ENCODE data around the gene CUX1. TPM values are rescaled to one million over a fixed set of nuclear protein-coding genes. Genes with fewer than 3 reads are reported as not detected.

CUX1 gene
- total RNA-seq, 2 experiments from 2014 or later, result 20.2 to 20.4 TPM

DNA sequence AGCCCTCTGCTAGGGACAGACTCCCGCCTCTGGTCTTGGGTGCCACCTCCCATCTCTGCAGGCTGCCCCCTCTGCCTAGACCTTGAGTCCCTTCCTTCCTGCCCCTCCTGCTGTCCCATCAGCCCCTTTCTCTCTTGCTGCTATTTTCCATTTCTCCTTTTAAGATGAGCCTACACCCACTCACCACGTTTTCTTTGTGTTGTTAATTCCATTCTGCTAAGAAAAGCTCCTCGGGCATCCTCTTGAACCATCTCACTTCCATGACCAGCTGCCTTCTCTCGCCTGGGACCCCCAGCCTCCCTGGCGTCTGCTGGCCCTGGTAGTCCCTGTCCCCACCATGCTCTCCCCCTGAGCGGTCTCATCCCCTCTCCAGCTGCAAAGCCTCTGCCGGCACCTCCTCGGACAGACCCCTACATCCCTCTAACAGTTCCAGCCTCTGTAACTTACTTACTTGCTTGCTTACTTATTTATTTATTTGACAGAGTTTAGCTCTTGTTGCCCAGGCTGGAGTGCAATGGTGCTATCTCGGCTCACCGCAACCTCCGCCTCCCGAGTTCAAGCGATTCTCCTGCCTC is 373.4 kb downstream of the CUX1 start:
- POLR2A ChIA-PET, result no interaction called here
- DNase-seq, result no peak
- H3K27ac Mint-ChIP-seq, result no peak overlapping the region
- no peaks in the 10 kb centered on the region for H3K27me3 Mint-ChIP-seq
- peaks cover 3% of the 10 kb centered on the region for H3K36me3 Mint-ChIP-seq (ENCODE audit: low read depth)
- CTCF ChIA-PET, result no interaction called here
- H3K4me3 Mint-ChIP-seq, result no peak overlapping the region
- H3K4me1 Mint-ChIP-seq (ENCODE audit: low read depth), result no peaks in the 10 kb centered on the region
- ATAC-seq, result no peak
- intact Hi-C loops (cut with micrococcal nuclease), result no loop called here
- no peak for TF ChIP-seq CTCF (IDR thresholded peaks at IDR 0.05)
- no peaks in the 10 kb centered on the region for H3K9me3 Mint-ChIP-seq

- H3K36me3 Mint-ChIP-seq (ENCODE audit: low read depth), result peaks cover 8% of the 10 kb centered on the region
- no peak for ATAC-seq
- no peaks in the 10 kb centered on the region for H3K9me3 Mint-ChIP-seq
- H3K27ac Mint-ChIP-seq, result no peak overlapping the region
- DNase-seq, result no peak
- ChIA-PET POLR2A (no interaction called here), CTCF (no interaction called here)
- H3K4me3 Mint-ChIP-seq, result no peak overlapping the region
- H3K4me1 Mint-ChIP-seq (ENCODE audit: low read depth), result no peaks in the 10 kb centered on the region
- TF ChIP-seq CTCF (IDR thresholded peaks at IDR 0.05), result no peak
- H3K27me3 Mint-ChIP-seq, result no peaks in the 10 kb centered on the region
- intact Hi-C loops (cut with micrococcal nuclease), result no loop called here
These were observed 374.3 kb downstream of the CUX1 start for GRCh38 chr7:102191556-102192379.

DNA sequence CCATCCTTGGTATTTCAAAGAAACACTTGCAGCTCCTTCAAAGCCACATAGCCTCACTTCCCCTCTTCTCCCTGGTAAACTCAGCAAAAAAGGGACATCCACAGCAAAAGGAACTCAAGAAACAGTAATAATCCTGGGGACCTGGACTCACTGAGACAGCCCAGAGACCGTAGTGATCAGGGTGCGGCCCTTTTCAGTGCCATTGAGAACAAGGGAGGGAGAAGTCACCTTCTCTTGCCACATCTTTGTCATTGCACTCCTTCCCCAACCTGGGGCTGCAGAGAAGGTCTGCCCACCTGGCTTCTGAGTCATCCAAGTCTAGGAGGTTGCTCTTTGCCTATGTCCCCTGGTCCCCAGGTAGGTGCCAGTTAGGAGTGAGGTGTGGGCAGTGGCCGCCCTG is 375.4 kb downstream of the CUX1 start:
- no peaks in the 10 kb centered on the region for H3K9me3 Mint-ChIP-seq
- no peaks in the 10 kb centered on the region for H3K4me1 Mint-ChIP-seq (ENCODE audit: low read depth)
- H3K27ac Mint-ChIP-seq, result no peak overlapping the region
- no peak for TF ChIP-seq CTCF (IDR thresholded peaks at IDR 0.05)
- no peak overlapping the region for H3K4me3 Mint-ChIP-seq
- ATAC-seq (no peak), DNase-seq (no peak)
- ChIA-PET POLR2A (no interaction called here), CTCF (no interaction called here)
- H3K27me3 Mint-ChIP-seq, result no peaks in the 10 kb centered on the region
- H3K36me3 Mint-ChIP-seq (ENCODE audit: low read depth), result peaks cover 11% of the 10 kb centered on the region
- intact Hi-C loops (cut with micrococcal nuclease), result no loop called here

- ChIA-PET CTCF (no interaction called here), POLR2A (no interaction called here)
- DNase-seq (no peak), ATAC-seq (no peak)
- Mint-ChIP-seq H3K4me3 (no peak overlapping the region), H3K9me3 (no peaks in the 10 kb centered on the region), H3K36me3 (ENCODE audit: low read depth) (peaks cover 11% of the 10 kb centered on the region), H3K4me1 (ENCODE audit: low read depth) (no peaks in the 10 kb centered on the region), H3K27me3 (no peaks in the 10 kb centered on the region), H3K27ac (no peak overlapping the region)
- no peak for TF ChIP-seq CTCF (IDR thresholded peaks at IDR 0.05)
- intact Hi-C loops (cut with micrococcal nuclease), result no loop called here
These were observed 376.4 kb downstream of the CUX1 start for GRCh38 chr7:102193806-102194205.

DNA sequence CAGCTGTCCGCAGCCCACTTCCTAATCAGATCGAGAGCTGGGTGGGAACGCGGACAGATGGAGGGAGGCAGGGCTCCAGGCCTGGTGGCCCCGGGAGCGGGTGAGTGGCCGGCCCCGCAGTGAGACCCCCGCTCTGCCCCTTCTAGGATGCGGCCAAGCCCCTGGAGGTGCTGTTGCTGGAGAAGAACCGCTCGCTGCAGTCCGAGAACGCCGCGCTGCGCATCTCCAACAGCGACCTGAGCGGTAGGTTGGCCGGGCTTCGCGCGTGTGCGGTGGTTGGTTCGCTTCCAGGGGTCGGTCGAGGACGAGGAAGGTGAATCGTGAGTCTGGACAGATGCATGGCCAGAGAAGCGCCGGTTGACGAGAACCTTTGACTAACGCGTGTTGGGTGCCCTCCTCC is 377.9 kb downstream of the CUX1 start:
- H3K4me3 Mint-ChIP-seq, result no peak overlapping the region
- ChIA-PET CTCF (no interaction called here), POLR2A (no interaction called here)
- H3K4me1 Mint-ChIP-seq (ENCODE audit: low read depth), result no peaks in the 10 kb centered on the region
- DNase-seq (no peak), ATAC-seq (no peak)
- H3K9me3 Mint-ChIP-seq, result no peaks in the 10 kb centered on the region
- H3K36me3 Mint-ChIP-seq (ENCODE audit: low read depth), result peaks cover 11% of the 10 kb centered on the region
- intact Hi-C loops (cut with micrococcal nuclease), result no loop called here
- no peak for TF ChIP-seq CTCF (IDR thresholded peaks at IDR 0.05)
- H3K27me3 Mint-ChIP-seq, result no peaks in the 10 kb centered on the region
- no peak overlapping the region for H3K27ac Mint-ChIP-seq

Data from activated CD8-positive, alpha-beta T cell treated with anti-CD3 and anti-CD28 coated beads for 36 hours (primary cell).